Fibroblast of pulmonary artery (primary cell): ENCODE measurements around the gene MRPL36.

Source experiments
- DNase-seq: peaks from one replicate; pipeline ENCODE4 v3.0.0-alpha.2; 2010; ENCODE audit warnings: low read depth
- H3K4me3 ChIP-seq: replicated peaks from 2 replicates; pipeline ENCODE4 v1.5.1; 2011; ENCODE audit warnings: low read depth, mild to moderate bottlenecking, control low read depth, low read length, moderate library complexity
- TF ChIP-seq, protein P1 (sequence below): IDR thresholded peaks from 2 replicates; pipeline ENCODE4 v1.5.1; 2011; ENCODE audit warnings: mild to moderate bottlenecking, control low read depth, low read length, inconsistent platforms; ENCODE audit errors: missing control alignments

Gene MRPL36

DNA sequence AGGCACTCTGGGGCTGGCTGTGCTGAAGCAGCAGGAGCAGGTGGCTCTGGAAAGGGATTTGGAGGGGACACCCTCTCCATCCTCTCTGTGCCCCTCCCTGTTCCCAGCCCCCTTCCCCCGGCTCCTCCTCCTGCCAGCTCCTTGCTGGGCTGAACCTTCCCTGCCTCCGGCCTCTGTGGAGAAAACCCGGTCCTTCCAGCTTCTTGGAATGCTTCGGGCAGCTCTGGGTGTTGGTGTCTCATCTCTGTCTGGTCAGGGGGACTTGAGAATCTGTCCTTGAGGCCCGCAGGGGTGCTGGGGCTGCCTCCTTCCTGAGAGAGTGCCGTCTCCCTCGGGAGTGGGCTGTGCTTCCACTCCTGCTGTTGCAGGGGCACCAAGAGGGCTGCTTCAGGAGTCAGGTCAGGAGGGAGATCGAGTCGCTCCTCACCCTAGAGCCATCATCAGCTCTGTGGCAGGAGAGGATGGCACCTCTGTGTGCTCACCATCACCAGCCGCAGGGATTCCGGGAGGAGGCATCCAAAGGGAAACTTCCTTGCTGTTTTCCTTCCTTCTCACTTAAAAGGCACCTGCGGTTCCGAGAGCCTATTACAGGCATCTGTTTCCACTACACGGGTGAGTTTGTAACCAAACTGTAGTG lies 32.2 kb upstream of the MRPL36 start:
- TF ChIP-seq, protein P1, sequence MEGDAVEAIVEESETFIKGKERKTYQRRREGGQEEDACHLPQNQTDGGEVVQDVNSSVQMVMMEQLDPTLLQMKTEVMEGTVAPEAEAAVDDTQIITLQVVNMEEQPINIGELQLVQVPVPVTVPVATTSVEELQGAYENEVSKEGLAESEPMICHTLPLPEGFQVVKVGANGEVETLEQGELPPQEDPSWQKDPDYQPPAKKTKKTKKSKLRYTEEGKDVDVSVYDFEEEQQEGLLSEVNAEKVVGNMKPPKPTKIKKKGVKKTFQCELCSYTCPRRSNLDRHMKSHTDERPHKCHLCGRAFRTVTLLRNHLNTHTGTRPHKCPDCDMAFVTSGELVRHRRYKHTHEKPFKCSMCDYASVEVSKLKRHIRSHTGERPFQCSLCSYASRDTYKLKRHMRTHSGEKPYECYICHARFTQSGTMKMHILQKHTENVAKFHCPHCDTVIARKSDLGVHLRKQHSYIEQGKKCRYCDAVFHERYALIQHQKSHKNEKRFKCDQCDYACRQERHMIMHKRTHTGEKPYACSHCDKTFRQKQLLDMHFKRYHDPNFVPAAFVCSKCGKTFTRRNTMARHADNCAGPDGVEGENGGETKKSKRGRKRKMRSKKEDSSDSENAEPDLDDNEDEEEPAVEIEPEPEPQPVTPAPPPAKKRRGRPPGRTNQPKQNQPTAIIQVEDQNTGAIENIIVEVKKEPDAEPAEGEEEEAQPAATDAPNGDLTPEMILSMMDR, result no peak
- H3K4me3 ChIP-seq, result no peak overlapping the region
- DNase-seq, result no peak

DNA sequence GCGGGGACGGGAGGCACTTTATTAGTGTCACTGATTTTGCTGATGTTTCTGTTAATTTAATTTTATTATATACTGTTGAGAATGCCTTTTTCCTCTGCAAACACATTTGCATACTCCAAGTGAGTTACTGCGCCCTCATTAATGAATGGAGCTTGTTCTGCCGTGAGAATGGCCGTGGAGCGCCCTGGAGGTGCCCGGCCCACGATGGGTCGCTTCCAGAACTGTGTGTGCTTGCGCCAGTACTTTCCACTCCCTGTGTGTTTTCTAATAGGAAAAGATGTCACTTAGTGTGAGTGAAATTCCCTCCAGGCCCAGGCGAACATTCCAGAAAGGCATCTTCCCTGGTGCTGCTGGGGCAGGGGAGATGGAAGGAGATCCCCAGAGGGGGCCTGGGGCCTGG lies 31.6 kb upstream of the MRPL36 start:
- TF ChIP-seq, protein P1, result no peak
- no peak overlapping the region for H3K4me3 ChIP-seq
- DNase-seq, result no peak

DNA sequence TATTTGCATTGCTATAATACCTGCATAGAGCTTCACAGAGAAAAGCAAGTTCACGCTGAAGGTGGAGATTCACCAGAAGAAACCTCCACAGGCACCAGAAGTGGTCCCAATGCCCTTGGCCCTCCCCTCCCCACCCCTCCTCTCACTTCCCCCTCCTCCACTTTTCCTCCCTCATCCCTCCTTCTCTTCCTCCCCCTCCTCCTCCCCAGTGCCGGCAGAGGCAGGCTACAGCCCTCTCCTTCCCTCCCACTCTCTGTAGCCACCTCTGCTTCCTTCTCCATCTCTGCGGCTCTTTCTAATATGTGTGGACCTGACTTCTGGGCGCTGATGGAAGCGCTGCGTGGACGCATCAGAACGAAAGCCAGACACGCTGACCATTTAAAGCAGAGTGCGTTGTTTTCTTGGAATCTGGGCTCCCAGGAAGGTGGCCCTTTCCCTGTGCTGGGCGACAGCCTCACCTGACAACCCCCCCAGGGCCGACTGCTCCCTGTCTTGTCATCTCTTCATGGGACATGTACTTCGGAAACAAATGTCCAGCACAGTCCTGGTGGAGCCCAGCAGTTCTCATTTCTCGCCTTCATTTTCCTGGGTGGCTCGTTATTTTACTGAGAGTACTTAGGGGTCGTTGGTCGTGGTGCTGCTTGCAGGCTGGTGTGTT lies 31.1 kb upstream of the MRPL36 start:
- TF ChIP-seq, protein P1, result no peak
- no peak for DNase-seq
- H3K4me3 ChIP-seq, result no peak overlapping the region

DNA sequence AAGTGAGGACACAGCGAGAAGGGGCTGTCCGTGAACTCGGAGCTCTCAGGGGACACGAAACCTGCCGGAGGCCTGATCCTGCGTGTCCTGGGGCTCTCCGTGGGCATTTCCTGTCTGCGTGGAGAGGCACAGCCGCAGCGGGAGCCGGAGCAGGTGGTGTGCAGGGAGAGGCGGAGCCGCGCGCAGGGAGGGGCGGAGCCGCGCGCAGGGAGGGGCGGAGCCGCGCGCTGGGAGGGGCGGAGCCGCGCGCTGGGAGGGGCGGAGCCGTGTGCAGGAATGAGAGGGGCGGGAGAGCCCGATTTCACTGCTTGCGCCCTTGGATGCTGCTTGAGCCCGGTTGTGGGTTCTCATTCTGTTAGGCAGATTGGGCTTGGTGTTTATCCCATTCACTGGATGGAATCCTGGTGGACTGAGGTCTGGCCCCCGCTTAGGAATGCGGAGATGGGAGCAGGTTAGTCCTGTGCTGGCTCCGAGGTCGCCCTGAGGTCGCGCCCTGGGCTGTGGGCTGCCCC lies 28.3 kb upstream of the MRPL36 start:
- TF ChIP-seq, protein P1, result no peak
- no peak overlapping the region for H3K4me3 ChIP-seq
- DNase-seq, result no peak

DNA sequence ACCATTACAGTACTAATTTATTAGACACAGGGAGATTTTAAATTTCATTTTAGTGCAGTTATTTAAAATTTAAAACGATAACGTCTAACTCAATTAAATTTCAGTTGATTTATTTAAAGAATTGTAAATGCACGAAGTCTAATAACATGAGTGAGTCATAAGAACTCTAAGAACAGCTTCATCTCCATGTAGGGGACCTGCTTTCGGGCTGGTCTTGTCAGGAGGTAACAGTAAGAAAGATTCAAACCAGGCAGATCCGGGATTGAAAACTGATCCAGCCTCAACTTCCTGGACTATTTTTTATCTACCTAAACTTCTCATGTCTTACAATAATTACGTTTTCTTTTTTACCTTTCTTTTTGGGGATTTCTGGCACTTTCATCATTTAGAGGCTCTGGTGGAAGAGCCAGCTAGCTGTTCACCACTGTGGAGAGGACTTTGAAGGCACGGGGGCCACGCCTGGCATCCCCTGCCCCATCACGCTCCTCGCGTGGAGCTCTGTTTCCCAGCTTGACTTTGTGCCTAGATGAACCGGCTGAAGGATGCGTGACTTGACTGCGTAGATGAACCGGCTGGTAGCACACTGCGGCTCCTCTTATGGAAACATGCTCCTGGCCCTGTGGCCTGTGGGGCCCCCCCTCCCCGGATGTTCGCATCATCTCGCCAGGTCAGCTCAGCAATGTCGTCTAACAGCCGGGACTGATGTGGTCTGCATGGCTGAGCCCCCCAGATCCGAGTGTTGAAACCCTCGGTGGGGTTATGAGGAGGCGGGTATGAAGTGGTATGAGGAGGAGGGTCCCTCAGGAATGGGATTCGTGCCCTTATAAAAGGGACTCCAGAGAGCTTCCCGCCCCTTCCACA lies 27.6 kb upstream of the MRPL36 start:
- H3K4me3 ChIP-seq, result no peak overlapping the region
- TF ChIP-seq, protein P1, result no peak
- DNase-seq, result no peak

DNA sequence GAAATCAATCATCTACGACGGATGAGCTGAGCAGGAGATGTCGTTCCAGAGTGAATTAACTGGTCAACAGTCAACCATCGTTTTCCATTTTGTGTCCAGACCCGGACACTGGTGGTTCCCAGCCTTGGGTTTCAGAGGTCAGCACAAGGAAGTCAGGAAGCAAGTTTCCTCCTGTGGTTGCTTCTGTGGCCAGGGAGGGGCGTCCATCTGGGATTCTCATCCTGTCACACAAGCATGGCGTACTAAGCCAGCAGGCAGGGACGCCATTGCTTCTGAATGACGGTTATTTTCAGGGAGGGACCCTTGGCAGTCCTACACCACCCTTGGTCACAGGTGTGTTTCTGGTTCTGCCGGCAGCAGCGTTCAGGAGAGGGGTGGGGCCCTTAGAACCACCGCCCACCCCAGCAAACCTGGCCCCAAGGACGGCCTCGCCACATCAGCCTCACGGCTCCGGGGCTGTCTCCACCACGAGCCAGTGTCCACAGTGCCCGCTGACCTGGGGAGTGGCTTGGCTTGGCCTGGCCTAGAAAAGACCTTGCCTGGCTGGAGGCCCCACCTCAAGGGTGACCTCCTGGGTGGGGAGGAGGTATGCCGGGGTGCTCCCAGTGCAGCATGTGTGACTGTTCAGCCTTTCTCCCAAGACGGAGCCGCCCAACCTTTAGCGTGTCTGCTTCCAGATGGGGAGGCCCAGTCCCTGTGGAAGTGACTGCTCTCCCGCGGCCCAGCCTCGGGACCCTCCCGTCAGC lies 26.8 kb upstream of the MRPL36 start:
- TF ChIP-seq, protein P1, result no peak
- DNase-seq, result no peak
- H3K4me3 ChIP-seq, result no peak overlapping the region
